Endodermal cell (in vitro differentiated cells): ENCODE results near the gene CUX1. TPM values are rescaled to one million over a fixed set of nuclear protein-coding genes. Genes with fewer than 3 reads are reported as not detected.

ENCODE experiments used
- DNase-seq: peaks from one replicate; pipeline ENCODE4 v3.0.0-alpha.2; 2017
- H3K27ac ChIP-seq: 2 replicates; pipeline ENCODE4 v1.5.1; 2013; ENCODE audit warnings: mild to moderate bottlenecking, low read depth, low read length, moderate library complexity
- H3K27me3 ChIP-seq: 2 replicates; pipeline ENCODE4 v1.6.1; 2013; ENCODE audit warnings: mild to moderate bottlenecking, low read length, moderate library complexity; ENCODE audit not compliant: insufficient read depth, control insufficient read depth, poor library complexity, severe bottlenecking
- H3K36me3 ChIP-seq: 2 replicates; pipeline ENCODE4 v1.7.0; 2013; ENCODE audit warnings: mild to moderate bottlenecking, low read length, moderate library complexity; ENCODE audit not compliant: control insufficient read depth, insufficient read depth
- H3K4me1 ChIP-seq: one replicate; pipeline ENCODE4 v1.7.0; 2013; ENCODE audit warnings: low read length; ENCODE audit not compliant: control insufficient read depth, insufficient read depth
- H3K4me3 ChIP-seq: 2 replicates; pipeline ENCODE4 v1.5.1; 2013; ENCODE audit warnings: mild to moderate bottlenecking, low read length, moderate library complexity
- H3K9ac ChIP-seq: 2 replicates; pipeline ENCODE4 v1.6.1; 2013; ENCODE audit warnings: mild to moderate bottlenecking, low read length, moderate library complexity; ENCODE audit not compliant: poor library complexity, severe bottlenecking; ENCODE audit errors: extremely low read depth
- H3K9me3 ChIP-seq: 2 replicates; pipeline ENCODE4 v1.6.1; 2013; ENCODE audit warnings: mild to moderate bottlenecking, low read length, moderate library complexity; ENCODE audit not compliant: control insufficient read depth
- H3K27ac Mint-ChIP-seq: 2 replicates; pipeline ENCODE4 v1.8.0; 2020; ENCODE audit warnings: mixed read lengths
- H3K27me3 Mint-ChIP-seq: 2 replicates; pipeline ENCODE4 v1.8.0; 2021; ENCODE audit warnings: mild to moderate bottlenecking, mixed read lengths; ENCODE audit not compliant: insufficient read depth
- H3K36me3 Mint-ChIP-seq: 2 replicates; pipeline ENCODE4 v1.8.0; 2020; ENCODE audit warnings: low read depth, mixed read lengths
- H3K4me1 Mint-ChIP-seq: 2 replicates; pipeline ENCODE4 v1.8.0; 2020; ENCODE audit warnings: mixed read lengths
- H3K4me3 Mint-ChIP-seq: 2 replicates; pipeline ENCODE4 v1.8.0; 2020; ENCODE audit warnings: mild to moderate bottlenecking, moderate library complexity, mixed read lengths
- H3K9me3 Mint-ChIP-seq: 2 replicates; pipeline ENCODE4 v1.8.0; 2020; ENCODE audit warnings: mild to moderate bottlenecking, mixed read lengths
- CTCF ChIP-seq: fragments of 200-600 bp; sonication (generic); conservative IDR thresholded peaks from 2 replicates; pipeline ENCODE4 v1.5.0; 2021; ENCODE audit warnings: antibody characterized with exemption, mild to moderate bottlenecking
- WGBS, 2 experiments: methylation state at CpG; one replicate each; pipeline versions ENCODE4 v1.1.5 to v1.1.7; 2013; ENCODE audit warnings: missing lambda C conversion rate in 2 of 2, mixed read lengths in 1 of 2; ENCODE audit not compliant: insufficient coverage in 1 of 2, insufficient read length in 1 of 2; 5-methylcytosine and 5-hydroxymethylcytosine counted together
- total RNA-seq, 2 donors: library from RNA; stranded (reverse); fragmentation: NEBNext Ultra II Directional in 1 of 2; extraction: Animal tissue kit (Norgen Biotek cat#: 25700) in 1 of 2; gene quantifications; 2 replicates in 1 of 2; 3 replicates in 1 of 2; pipeline ENCODE4 v1.2.1, GENCODE V29; 2021

The CUX1 gene
- total RNA-seq, 2 donors from 2014 or later, result 85.1 to 108 TPM

GRCh38 chr7:102211590-102212550 lies 394.4 kb downstream of the CUX1 start:
- no peaks in the 10 kb centered on the region for H3K4me1 Mint-ChIP-seq
- WGBS, 2 experiments, result 94 to 96% methylated on average over 15 to 22 of the region's 22 CpGs
- peaks cover 45% of the 10 kb centered on the region for H3K36me3 ChIP-seq
- no peaks in the 10 kb centered on the region for H3K27me3 ChIP-seq
- H3K9me3 ChIP-seq, result no peaks in the 10 kb centered on the region
- H3K27ac ChIP-seq, result no peak overlapping the region
- H3K4me3 Mint-ChIP-seq, result no peak overlapping the region
- H3K27ac Mint-ChIP-seq, result no peak overlapping the region
- no peak overlapping the region for H3K4me3 ChIP-seq
- TF ChIP-seq CTCF, result no peak
- no peaks in the 10 kb centered on the region for H3K9me3 Mint-ChIP-seq
- H3K36me3 Mint-ChIP-seq, result peaks cover 71% of the 10 kb centered on the region
- H3K9ac ChIP-seq, result no peak overlapping the region
- H3K27me3 Mint-ChIP-seq, result no peaks in the 10 kb centered on the region
- H3K4me1 ChIP-seq, result no peaks in the 10 kb centered on the region
- no peak for DNase-seq

- Histone ChIP-seq H3K4me1 (no peaks in the 10 kb centered on the region), H3K27me3 (no peaks in the 10 kb centered on the region), H3K27ac (no peak overlapping the region), H3K36me3 (peaks cover 36% of the 10 kb centered on the region), H3K4me3 (no peak overlapping the region), H3K9me3 (no peaks in the 10 kb centered on the region), H3K9ac (no peak overlapping the region)
- H3K4me3 Mint-ChIP-seq, result no peak overlapping the region
- peaks cover 63% of the 10 kb centered on the region for H3K36me3 Mint-ChIP-seq
- H3K9me3 Mint-ChIP-seq, result no peaks in the 10 kb centered on the region
- H3K4me1 Mint-ChIP-seq, result no peaks in the 10 kb centered on the region
- no peaks in the 10 kb centered on the region for H3K27me3 Mint-ChIP-seq
- DNase-seq, result no peak
- WGBS, 2 experiments, result 83 to 91% methylated on average over 14 to 15 of the region's 15 CpGs
- TF ChIP-seq CTCF, result no peak
- no peak overlapping the region for H3K27ac Mint-ChIP-seq
These were observed 397.1 kb downstream of the CUX1 start for GRCh38 chr7:102214477-102215072.

GRCh38 chr7:102215256-102215655 lies 397.8 kb downstream of the CUX1 start:
- Histone ChIP-seq H3K27ac (no peak overlapping the region), H3K9ac (no peak overlapping the region), H3K4me1 (no peaks in the 10 kb centered on the region), H3K9me3 (no peaks in the 10 kb centered on the region), H3K36me3 (peaks cover 36% of the 10 kb centered on the region), H3K27me3 (no peaks in the 10 kb centered on the region), H3K4me3 (no peak overlapping the region)
- DNase-seq, result no peak
- no peaks in the 10 kb centered on the region for H3K27me3 Mint-ChIP-seq
- peaks cover 62% of the 10 kb centered on the region for H3K36me3 Mint-ChIP-seq
- 50 to 80% methylated on average over 2 to 5 of the region's 7 CpGs for WGBS, 2 experiments
- no peaks in the 10 kb centered on the region for H3K9me3 Mint-ChIP-seq
- H3K4me1 Mint-ChIP-seq, result no peaks in the 10 kb centered on the region
- H3K4me3 Mint-ChIP-seq, result no peak overlapping the region
- no peak overlapping the region for H3K27ac Mint-ChIP-seq
- TF ChIP-seq CTCF, result no peak
